Body of pancreas (tissue), 4 donors: ENCODE results near the gene PRPH2. TPM values are rescaled to one million over a fixed set of nuclear protein-coding genes. Genes with fewer than 3 reads are reported as not detected.
"Not testable (repeated sequence)": the region's sequence is repeated elsewhere in the genome, so short reads cannot be mapped to it uniquely, and the experiment has no call there.

Source experiments
- ATAC-seq: fragments of 150-250 bp; one replicate; pipeline ENCODE4 v1.9.1; 2016
- DNase-seq, 4 donors: peaks; one replicate each; pipeline ENCODE4 v3.0.0-alpha.2; 2019
- H3K27ac ChIP-seq, 4 donors: fragments of 200-600 bp; sonication (generic); 1 replicate in 3 of 4; 2 replicates in 1 of 4; pipeline versions ENCODE4 v1.5.1 to v1.6.1; 2016 to 2019; ENCODE audit warnings: mild to moderate bottlenecking in 1 of 4, mixed read lengths in 1 of 4, moderate library complexity in 1 of 4
- H3K27me3 ChIP-seq, 2 donors: fragments of 200-600 bp; sonication (generic); one replicate each; pipeline ENCODE4 v1.6.0; 2016; ENCODE audit warnings: mild to moderate bottlenecking in 1 of 2
- H3K36me3 ChIP-seq, 2 donors: fragments of 200-600 bp; sonication (generic); replicated peaks in 1 of 2; 2 replicates each; pipeline ENCODE4 v1.5.1; 2016; ENCODE audit warnings: low read depth in 2 of 2; ENCODE audit not compliant: insufficient read depth in 1 of 2
- H3K4me1 ChIP-seq: fragments of 200-600 bp; sonication (generic); one replicate; pipeline ENCODE4 v1.6.0; 2016
- H3K4me3 ChIP-seq, 2 donors: fragments of 200-600 bp; sonication (generic); 1 replicate in 1 of 2; 2 replicates in 1 of 2; pipeline ENCODE4 v1.5.1; 2016 to 2019
- H3K9me3 ChIP-seq, 3 donors: fragments of 200-600 bp; sonication (generic); 1 replicate in 2 of 3; 2 replicates in 1 of 3; pipeline ENCODE4 v1.5.1; 2016
- CTCF ChIP-seq, 7 experiments: fragments of 450-650 bp in 4 of 7; fragments of 200-600 bp in 3 of 7; sonication (generic) in 3 of 7; IDR thresholded peaks; one replicate each; pipeline ENCODE4 v1.5.1; 2016 to 2019; ENCODE audit warnings: antibody characterized with exemption in 7 of 7
- POLR2A ChIP-seq, 3 donors: fragments of 450-650 bp; IDR thresholded peaks; one replicate each; pipeline ENCODE4 v1.6.1; 2016; ENCODE audit warnings: antibody characterized with exemption in 3 of 3, mild to moderate bottlenecking in 2 of 3
- WGBS, 2 donors: methylation state at CpG; one replicate each; pipeline ENCODE4 v1.1.5; 2017; 5-methylcytosine and 5-hydroxymethylcytosine counted together
- intact Hi-C: fragments of 100-400 bp; cut with DNase I; formaldehyde crosslinking; loops from one replicate; pipeline ENCODE4 v1.15.1; 2023
- total RNA-seq, 2 donors: library from RNA; depleted of rRNA; stranded (reverse); fragments of >200 nt; gene quantifications; one replicate each; pipeline ENCODE4 v1.1.0, GENCODE V29; 2016

PRPH2 gene
- total RNA-seq, 2 donors from 2014 or later = 1.0 to 4.3 TPM

GRCh38 chr6:42674780-42675179, 47.6 kb downstream of the PRPH2 start:
- DNase-seq (no peak), ATAC-seq (no peak)
- 82 to 86% methylated on average over 3 of the region's 3 CpGs for whole genome bisulfite sequencing, 2 donors
- peaks cover 5 to 66% of the 10 kb centered on the region in 2 donors for H3K36me3 ChIP-seq
- H3K9me3 ChIP-seq = no peaks in the 10 kb centered on the region
- no peak overlapping the region for H3K4me3 ChIP-seq
- TF ChIP-seq POLR2A (IDR thresholded peaks at IDR 0.05) = no peak
- no peak for TF ChIP-seq CTCF (IDR thresholded peaks at IDR 0.05)
- H3K27ac ChIP-seq = no peak overlapping the region
- no peaks in the 10 kb centered on the region for H3K27me3 ChIP-seq
- intact Hi-C loops = loop anchor here (10.0 kb wide), 1 partner anchor 180 kb away; no protein-coding TSS in a partner anchor
- H3K4me1 ChIP-seq = no peaks in the 10 kb centered on the region

GRCh38 chr6:42674368-42674767, 48.0 kb downstream of the PRPH2 start:
- ATAC-seq = not testable (repeated sequence)

GRCh38 chr6:42664718-42665117, 57.7 kb downstream of the PRPH2 start:
- Histone ChIP-seq H3K36me3 (peaks cover 5 to 26% of the 10 kb centered on the region in 2 donors), H3K4me1 (peaks cover 4% of the 10 kb centered on the region), H3K4me3 (no peak overlapping the region), H3K9me3 (no peaks in the 10 kb centered on the region), H3K27me3 (no peaks in the 10 kb centered on the region), H3K27ac (no peak overlapping the region)
- intact Hi-C loops = loop anchor here (5.0 kb wide), 2 partner anchors 58 to 213 kb away; partner anchors contain the start of genes PRPH2 and RPL7L1
- ATAC-seq (no peak), DNase-seq (no peak)
- WGBS, 2 donors = 87 to 90% methylated on average over 2 of the region's 2 CpGs
- TF ChIP-seq CTCF (IDR thresholded peaks at IDR 0.05) (no peak), POLR2A (IDR thresholded peaks at IDR 0.05) (no peak)

More at GRCh38 chr6:42674368-42674767, 48.0 kb downstream of the PRPH2 start:
- H3K27me3 ChIP-seq, H3K4me3 ChIP-seq, H3K4me1 ChIP-seq, H3K27ac ChIP-seq, H3K9me3 ChIP-seq, DNase-seq: not testable (repeated sequence)
- peaks cover 5 to 64% of the 10 kb centered on the region in 2 donors for H3K36me3 ChIP-seq
- intact Hi-C loops = loop anchor here (10.0 kb wide), 1 partner anchor 180 kb away; no protein-coding TSS in a partner anchor
- WGBS, 2 donors = 81 to 91% methylated on average over 6 of the region's 6 CpGs

GRCh38 chr6:42661540-42662153, 60.8 kb downstream of the PRPH2 start:
- intact Hi-C loops = loop anchor here (5.0 kb wide), 1 partner anchor 216 kb away; the partner anchor contains the start of gene RPL7L1
- Histone ChIP-seq H3K9me3 (no peaks in the 10 kb centered on the region), H3K27ac (peak overlapping the region in 1 of 4 donors; percentile 24), H3K36me3 (peaks cover 10 to 37% of the 10 kb centered on the region in 2 donors), H3K27me3 (no peaks in the 10 kb centered on the region), H3K4me1 (peaks cover 4% of the 10 kb centered on the region), H3K4me3 (no peak overlapping the region)
- WGBS, 2 donors = 0 to 1% methylated on average over 5 of the region's 5 CpGs
- TF ChIP-seq CTCF (IDR thresholded peaks at IDR 0.05) = peak; percentile 70 to 96 (median 92)
- no peak for TF ChIP-seq POLR2A (IDR thresholded peaks at IDR 0.05)
- ATAC-seq (peak; percentile 90), DNase-seq (peak; percentile 80 to 87 (median 84))

- H3K4me3 ChIP-seq = no peak overlapping the region
- H3K27ac ChIP-seq = no peak overlapping the region
- peaks cover 4 to 28% of the 10 kb centered on the region in 2 donors for H3K36me3 ChIP-seq
- H3K27me3 ChIP-seq = no peaks in the 10 kb centered on the region
- DNase-seq = no peak
- no peak for ATAC-seq
- TF ChIP-seq CTCF (IDR thresholded peaks at IDR 0.05) (no peak), POLR2A (IDR thresholded peaks at IDR 0.05) (no peak)
- intact Hi-C loops = loop anchor here (5.0 kb wide), 1 partner anchor 217 kb away; the partner anchor contains the start of gene RPL7L1
- WGBS, 2 donors = 14 to 22% methylated on average over 1 of the region's 1 CpG
- H3K4me1 ChIP-seq = peaks cover 4% of the 10 kb centered on the region
- no peaks in the 10 kb centered on the region for H3K9me3 ChIP-seq
These were observed 62.6 kb downstream of the PRPH2 start for GRCh38 chr6:42659806-42660205.
